ENCODE results near the gene COL6A3.
"Not testable (repeated sequence)": the region's sequence is repeated elsewhere in the genome, so short reads cannot be mapped to it uniquely, and the experiment has no call there.

The COL6A3 gene

GRCh38 chr2:237322564-237322963 lies 91.4 kb downstream of the COL6A3 start:
- in situ Hi-C loops (cut with MboI; ENCODE audit: low sequenced_read_pairs): no loop called here

- in situ Hi-C loops (cut with MboI; ENCODE audit: low sequenced_read_pairs): no loop called here
Measured at GRCh38 chr2:237321746-237322145, 92.2 kb downstream of the COL6A3 start.

DNA sequence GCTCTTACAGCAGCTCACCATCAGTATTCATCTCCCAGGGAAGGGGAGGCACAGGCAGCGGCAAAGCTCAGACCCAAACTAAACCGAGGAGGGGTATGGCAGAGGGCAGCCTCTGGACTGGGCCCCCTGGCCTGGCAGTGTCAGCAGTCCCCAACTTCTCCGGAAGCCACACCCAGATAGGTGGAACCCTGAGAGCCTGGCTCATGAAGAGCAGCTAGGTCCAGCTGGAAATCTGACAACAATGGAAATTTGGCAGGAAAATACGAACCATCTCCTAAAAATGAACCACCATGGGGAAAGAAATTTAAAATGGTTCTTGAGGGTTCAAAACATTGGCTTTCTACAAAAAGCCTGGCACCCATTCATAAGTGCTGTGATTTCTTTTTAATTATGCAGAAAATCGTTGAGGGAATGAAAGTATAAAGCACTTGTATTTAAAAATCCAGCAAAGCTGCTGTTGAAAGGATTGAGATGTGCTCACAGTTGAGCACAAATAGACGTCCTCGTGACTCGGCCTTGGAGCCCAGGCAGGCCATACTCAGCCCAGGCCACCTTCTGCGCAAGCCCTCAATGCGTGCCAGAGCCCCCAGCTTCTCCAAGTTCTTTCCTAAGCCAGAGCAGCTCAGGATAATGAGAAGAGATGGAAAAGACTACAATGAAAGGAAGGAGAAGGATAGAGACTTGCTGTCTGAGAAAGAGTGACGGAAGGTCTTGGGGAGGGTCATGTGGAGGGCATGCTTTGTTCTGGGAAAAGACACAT lies 93.0 kb downstream of the COL6A3 start:
- in situ Hi-C loops (cut with MboI; ENCODE audit: low sequenced_read_pairs): no loop called here

GRCh38 chr2:237319887-237320286 lies 94.1 kb downstream of the COL6A3 start:
- in situ Hi-C loops (cut with MboI; ENCODE audit: low sequenced_read_pairs): no loop called here

DNA sequence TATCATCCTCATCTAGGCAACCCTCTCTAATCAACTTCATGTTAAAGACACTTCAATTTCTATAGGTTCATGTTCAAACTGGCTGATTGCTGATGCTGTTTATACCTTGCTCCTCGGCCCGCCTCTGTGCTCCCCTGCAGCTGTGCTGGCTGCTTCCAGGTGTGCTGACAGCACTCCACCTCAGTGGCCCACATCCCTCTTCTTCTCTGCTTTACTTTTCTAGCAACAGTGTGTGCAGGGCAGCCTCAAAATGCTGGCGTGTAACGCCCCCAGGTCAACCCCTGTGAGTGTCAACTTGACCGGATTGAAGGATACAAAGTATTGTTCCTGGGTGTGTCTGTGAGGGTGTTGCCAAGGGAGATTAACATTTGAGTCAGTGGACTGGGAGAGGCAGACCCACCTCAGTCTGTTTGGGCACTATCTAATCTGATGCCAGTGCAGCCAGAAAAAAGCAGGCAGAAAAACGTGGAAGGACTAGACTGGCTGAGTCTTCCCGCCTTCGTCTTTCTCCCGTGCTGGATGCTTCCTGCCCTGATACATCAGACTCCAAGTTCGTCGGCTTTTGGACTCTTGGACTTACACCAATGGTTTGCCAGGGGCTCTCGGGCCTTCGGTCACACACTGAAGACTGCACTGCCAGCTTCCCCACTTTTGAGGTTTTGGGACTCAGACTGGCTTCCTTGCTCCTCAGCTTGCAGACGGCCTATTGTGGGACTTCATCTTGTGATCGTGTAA lies 94.7 kb downstream of the COL6A3 start:
- in situ Hi-C loops (cut with MboI; ENCODE audit: low sequenced_read_pairs): no loop called here

DNA sequence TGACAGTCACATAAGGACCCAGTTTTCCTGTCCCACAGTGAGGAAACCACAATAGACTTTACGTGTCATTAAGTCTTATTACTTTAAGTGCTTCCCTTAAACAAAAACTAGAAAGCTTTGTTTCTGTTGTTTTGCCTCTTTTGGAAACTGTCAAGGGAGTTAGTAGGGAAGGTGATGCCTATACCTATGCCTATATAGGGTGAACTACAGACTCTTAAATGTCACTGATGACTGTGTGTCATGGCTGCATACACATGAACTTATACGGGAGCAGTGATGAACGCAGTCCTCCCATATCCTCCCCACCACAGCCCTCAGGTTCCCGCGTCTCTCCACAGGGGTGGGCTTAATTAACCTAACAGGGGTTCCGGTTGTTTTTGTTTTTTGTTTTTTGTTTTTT lies 97.6 kb downstream of the COL6A3 start:
- in situ Hi-C loops (cut with MboI; ENCODE audit: low sequenced_read_pairs): no loop called here

- in situ Hi-C loops (cut with MboI; ENCODE audit: low sequenced_read_pairs): no loop called here
Measured at GRCh38 chr2:237315829-237316225, 98.1 kb downstream of the COL6A3 start.

DNA sequence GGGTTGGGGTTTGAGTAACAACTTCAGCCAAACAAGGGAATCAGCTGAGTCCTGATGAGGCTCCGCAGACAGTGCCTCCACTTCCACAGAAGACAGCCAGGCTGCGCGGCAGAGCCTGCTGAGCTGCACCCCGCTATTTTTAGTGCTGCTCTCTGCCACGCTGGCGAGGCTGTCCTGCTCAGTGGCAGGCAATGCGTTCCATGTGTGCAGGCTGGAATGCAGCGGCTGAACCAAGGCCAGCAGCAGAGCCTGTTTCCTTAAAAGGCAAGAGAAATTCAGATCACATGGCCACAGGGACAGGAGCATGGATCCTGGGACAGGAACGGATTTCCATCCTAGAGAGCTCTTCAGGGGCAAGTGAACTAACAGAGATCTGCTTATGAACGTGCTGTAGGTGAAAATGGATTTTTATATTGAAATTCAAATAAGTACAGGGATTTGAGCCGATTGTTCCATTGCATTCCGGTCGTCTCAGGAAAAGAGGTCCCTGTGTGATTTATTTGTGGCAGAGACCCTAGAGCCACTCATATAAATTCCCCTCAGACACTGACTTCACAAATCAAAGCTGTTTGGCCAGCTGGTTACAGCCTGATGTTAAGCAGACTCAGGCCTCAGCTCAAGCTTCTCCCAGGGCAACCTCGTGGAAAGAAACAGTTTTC lies 98.7 kb downstream of the COL6A3 start:
- in situ Hi-C loops (cut with MboI; ENCODE audit: low sequenced_read_pairs): no loop called here

- in situ Hi-C loops (cut with MboI; ENCODE audit: low sequenced_read_pairs): no loop called here
Measured at GRCh38 chr2:237314681-237315080, 99.3 kb downstream of the COL6A3 start.

GRCh38 chr2:237314198-237314597 lies 99.8 kb downstream of the COL6A3 start:
- in situ Hi-C loops (cut with MboI; ENCODE audit: low sequenced_read_pairs): no loop called here

DNA sequence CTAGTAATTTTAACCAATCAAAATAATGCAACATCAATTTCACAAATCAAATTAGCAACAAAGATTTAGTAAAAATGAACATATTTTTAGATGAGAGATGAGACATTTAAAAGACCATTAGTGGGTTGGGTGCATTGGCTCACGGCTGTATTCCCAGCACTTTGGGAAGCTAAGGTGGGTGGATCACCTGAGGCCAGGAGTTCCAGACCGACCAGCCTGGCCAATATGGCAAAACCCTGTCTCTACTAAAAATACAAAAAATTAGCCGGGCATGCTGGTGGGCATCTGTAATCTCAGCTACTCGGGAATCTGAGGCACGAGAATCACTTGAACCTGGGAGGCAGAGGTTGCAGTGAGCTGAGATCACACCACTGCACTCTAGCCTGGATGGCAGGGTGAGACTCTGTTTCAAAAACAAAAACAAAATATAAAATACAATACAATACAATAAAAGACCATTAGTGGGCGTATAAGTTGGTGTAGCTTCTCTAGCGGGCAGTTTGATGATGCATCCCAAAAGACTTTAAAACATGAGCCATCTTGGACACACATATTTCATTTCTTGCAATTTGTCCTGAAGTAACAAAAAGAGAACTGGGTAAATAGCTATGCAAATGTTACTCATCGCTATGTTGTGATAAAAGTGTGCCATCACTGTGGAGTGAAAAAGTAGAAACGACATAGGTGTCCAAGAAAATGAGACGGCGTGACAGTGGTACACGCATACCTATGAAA lies 101.8 kb downstream of the COL6A3 start:
- in situ Hi-C loops (cut with MboI; ENCODE audit: low sequenced_read_pairs): no loop called here

- in situ Hi-C loops (cut with MboI; ENCODE audit: low sequenced_read_pairs): no loop called here
Measured at GRCh38 chr2:237310515-237311114, 103.3 kb downstream of the COL6A3 start.

DNA sequence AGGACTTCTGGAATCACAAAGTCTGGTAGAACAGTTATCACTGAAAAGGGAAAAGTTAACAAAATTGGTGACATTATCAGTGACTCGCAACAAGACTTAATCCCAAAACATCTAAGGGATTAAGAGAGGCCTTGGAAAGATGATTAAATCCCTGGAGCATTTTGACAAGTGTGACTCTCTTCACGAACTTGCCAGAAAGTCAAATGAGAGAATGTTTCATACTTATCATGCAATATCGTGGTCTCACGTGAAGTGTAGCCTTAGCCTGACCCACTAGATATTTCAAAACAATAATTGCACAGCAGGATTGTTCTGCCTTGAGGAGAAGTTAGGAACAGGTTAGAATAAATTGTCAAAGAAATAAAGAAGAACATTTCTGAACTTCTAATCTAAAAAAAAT lies 104.5 kb downstream of the COL6A3 start:
- in situ Hi-C loops (cut with MboI; ENCODE audit: low sequenced_read_pairs): no loop called here

DNA sequence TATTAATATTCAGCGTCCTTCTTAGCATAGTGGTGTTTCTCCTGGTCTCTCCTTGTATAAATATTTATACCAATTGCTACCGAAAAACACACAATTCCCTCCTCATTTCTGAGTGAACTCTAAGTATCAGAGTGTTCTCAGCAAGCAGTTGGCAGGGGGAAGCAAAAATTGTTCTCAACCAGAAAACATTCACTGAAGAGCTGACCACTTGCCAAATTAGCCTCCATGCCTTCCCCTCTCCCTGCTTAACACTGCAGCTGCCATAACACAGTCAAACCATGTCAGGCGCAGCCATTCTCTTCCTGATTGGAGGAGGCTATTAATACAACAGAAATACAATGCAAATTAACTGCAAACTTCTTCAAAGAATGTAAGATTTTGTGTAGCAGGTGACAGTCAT lies 105.0 kb downstream of the COL6A3 start:
- in situ Hi-C loops (cut with MboI; ENCODE audit: low sequenced_read_pairs): no loop called here

- in situ Hi-C loops (cut with MboI; ENCODE audit: low sequenced_read_pairs): no loop called here
Measured at GRCh38 chr2:237307474-237307873, 106.5 kb downstream of the COL6A3 start.

- in situ Hi-C loops (cut with MboI; ENCODE audit: low sequenced_read_pairs): no loop called here
Measured at GRCh38 chr2:237306787-237307170, 107.2 kb downstream of the COL6A3 start.

DNA sequence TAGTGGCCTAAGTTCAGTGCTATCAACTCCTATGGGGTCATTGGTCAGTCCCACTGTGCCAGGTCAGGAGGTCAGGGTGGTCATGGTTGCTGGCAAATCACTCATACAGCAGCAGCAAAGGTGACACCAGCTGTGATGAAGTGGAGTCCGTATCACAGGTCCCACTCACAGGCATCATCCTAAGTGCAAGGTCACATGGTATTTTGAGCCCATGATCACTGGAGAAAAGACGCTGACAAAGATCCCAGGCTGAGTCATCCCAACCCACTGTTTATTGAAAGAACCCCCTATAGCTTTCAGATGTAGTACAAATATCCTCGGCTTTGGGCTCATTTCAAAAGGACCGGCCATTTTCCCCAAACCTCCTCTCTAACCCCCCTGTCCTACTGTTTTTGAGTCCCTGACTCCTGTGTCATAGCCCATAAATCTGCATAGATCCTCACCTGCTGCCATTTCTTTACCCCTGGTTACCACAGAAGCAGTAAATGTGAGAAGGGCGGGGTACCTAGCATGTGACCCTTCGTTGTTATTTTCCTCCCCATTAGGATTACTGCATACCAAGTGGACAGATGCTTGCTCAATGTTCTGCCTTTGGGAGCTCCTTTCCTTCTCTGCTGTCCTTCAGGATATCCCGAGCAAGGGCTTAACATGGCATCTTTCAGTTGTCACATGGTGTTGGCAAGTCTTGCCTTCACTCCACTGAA lies 107.7 kb downstream of the COL6A3 start:
- in situ Hi-C loops (cut with MboI; ENCODE audit: low sequenced_read_pairs): no loop called here

GRCh38 chr2:237305579-237305978 lies 108.4 kb downstream of the COL6A3 start:
- in situ Hi-C loops (cut with MboI; ENCODE audit: low sequenced_read_pairs): no loop called here

DNA sequence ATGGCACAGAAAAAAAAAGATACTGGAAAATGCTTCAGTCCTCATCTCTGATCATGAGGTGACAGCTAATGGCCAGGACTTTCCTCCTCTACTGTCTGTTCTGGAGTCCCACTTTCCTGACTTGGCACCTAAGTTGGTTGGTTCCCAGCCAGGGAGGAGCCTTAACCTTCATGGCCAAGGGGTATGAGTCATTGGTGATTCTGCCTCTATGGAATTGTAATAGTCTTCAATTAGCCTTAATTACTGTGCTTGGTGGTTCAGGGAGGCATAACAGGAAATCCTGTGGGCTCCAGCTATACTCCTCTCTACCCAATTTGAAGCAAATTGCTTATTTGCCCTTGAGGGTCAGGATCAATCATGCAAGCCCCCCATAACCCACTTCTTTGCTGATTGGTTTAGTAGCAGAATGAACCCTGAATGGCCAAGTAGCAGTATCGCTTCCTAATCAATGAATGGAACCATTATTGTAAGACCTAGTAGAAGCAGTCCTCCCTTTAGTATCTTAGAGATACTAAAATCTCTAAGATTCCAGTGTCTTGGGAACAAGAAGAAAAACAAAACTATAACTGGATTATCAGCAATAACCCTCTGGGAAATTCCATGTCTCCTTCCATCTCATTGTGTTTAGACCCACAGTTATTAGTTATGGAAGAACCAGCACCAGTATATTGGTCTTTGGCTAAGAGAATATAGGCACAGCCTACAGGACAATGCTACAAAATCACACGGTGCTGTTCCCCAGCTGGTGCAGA lies 109.0 kb downstream of the COL6A3 start:
- in situ Hi-C loops (cut with MboI; ENCODE audit: low sequenced_read_pairs): no loop called here

- in situ Hi-C loops (cut with MboI; ENCODE audit: low sequenced_read_pairs): not testable (repeated sequence)
Measured at GRCh38 chr2:237303244-237303643, 110.7 kb downstream of the COL6A3 start.

Measured in HL-60/S4 treated with phorbol 12-myristate 13-acetate at 8.2 ng/mL for 4 days and 3 days (cell line).